Measurements from ENCODE around the gene OR2T29.
"Not testable (repeated sequence)": the region's sequence is repeated elsewhere in the genome, so short reads cannot be mapped to it uniquely, and the experiment has no call there.

The OR2T29 gene

GRCh38 chr1:248510217-248510616 lies 52.4 kb downstream of the OR2T29 start:
- not testable (repeated sequence) for DNase-seq (ENCODE audit: low read depth in 2 of 3, low spot score in 1 of 3)

DNA sequence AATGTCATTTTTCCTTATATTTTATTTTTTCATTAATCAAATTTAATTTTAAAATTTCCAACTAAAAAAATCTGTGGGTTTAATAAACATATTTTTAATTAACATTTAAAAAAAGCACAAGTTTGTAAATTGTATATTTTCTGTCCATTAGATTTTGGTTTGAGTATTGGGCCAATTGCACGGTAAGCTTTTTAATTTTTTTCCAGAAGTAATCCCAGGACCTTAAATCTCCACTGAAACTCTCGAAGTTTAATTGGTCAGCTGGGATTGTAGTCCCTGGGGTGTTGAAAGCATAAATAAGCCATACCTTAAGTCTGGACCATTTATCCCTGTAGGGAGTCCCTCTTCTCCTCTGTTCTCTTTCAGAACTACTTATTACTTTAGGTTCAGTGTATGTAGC lies 54.8 kb downstream of the OR2T29 start, which contains the start of gene OR2G6:
Gene OR2G6 (plus strand): TSS at position 301 of the 400 bp plus-strand sequence. CDS start 13,574 bp downstream, outside the sequence.
- not testable (repeated sequence) for DNase-seq (ENCODE audit: low read depth in 2 of 3, low spot score in 1 of 3)

All from stimulated activated CD4-positive, alpha-beta T cell treated with anti-CD3 and anti-CD28 coated beads, Interleukin-12 subunit alpha, Interleukin-12 subunit beta, amount 100 ng/mL, for 48 hours (primary cell).